BJ (cell line): ENCODE data around the gene TRPC6. TPM values are rescaled to one million over a fixed set of nuclear protein-coding genes. Genes with fewer than 3 reads are reported as not detected.
A peak's percentile ranks its signal among the peaks of the same experiment; 100 is the strongest.
"Not testable (repeated sequence)": the region's sequence is repeated elsewhere in the genome, so short reads cannot be mapped to it uniquely, and the experiment has no call there.

Experiments
- CTCF ChIA-PET: fragments of 350-600 bp; formaldehyde crosslinking; extraction: SDS; loops from one replicate; lab custom pipeline; 2021; ENCODE audit warnings: antibody characterized with exemption, inconsistent platforms; lab: Yijun Ruan, JAX
- POLR2A ChIA-PET: fragments of 300-600 bp; sonication (Branson Sonifier 250); formaldehyde crosslinking; extraction: SDS; loops from one replicate; lab custom pipeline; 2021; ENCODE audit warnings: antibody characterized with exemption; lab: Charles Lee
- DNase-seq: peaks from one replicate; pipeline ENCODE4 v3.0.0-alpha.2; 2011; ENCODE audit warnings: low read depth
- H3K27me3 ChIP-seq: 2 replicates; pipeline ENCODE4 v1.6.0; 2011; ENCODE audit warnings: low read length; ENCODE audit not compliant: control insufficient read depth, insufficient read depth
- H3K36me3 ChIP-seq: 2 replicates; pipeline ENCODE4 v1.5.1; 2011; ENCODE audit warnings: low read length; ENCODE audit not compliant: control insufficient read depth, insufficient read depth
- H3K4me3 ChIP-seq: 2 replicates; pipeline ENCODE4 v1.5.1; 2011; ENCODE audit warnings: low read depth, mild to moderate bottlenecking, control low read depth, low read length
- polyA plus RNA-seq: library from polyadenylated mRNA; depleted of rRNA; stranded (reverse); fragments of >200 nt; gene quantifications from 2 replicates; pipeline ENCODE4 v1.2.3, GENCODE V29; 2011
- TF ChIP-seq, protein P1 (sequence below): IDR thresholded peaks from 2 replicates; pipeline ENCODE4 v1.5.1; 2011; ENCODE audit warnings: low read depth, mild to moderate bottlenecking, control low read depth, inconsistent platforms, low read length, moderate library complexity; ENCODE audit not compliant: insufficient read depth

TRPC6 gene
- polyA plus RNA-seq, 1 experiment, result 5.3 TPM

DNA sequence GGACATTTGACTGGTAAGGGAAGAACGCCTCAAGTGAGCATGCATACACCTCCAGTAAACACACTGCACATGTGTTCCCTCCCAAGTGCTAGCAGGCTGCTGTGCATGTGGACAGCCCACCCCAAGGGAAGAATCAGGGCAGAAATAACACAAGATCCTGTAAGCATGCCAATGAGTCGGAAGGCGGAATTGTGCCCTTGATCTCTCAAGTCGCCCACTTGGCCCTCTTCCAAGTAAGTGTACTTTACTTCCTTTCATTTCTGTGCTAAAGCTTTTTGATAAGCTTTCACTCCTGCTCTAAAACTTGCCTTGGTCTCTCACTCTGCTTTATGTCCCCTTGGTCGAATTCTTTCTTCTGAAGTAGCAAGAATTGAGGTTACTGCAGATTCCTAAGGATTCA lies 139.6 kb downstream of the TRPC6 start:
- no peak for DNase-seq
- ChIA-PET CTCF (no interaction called here), POLR2A (no interaction called here)
- Histone ChIP-seq H3K27me3 (no peaks in the 10 kb centered on the region), H3K4me3 (no peak overlapping the region), H3K36me3 (no peaks in the 10 kb centered on the region)
- TF ChIP-seq, protein P1, sequence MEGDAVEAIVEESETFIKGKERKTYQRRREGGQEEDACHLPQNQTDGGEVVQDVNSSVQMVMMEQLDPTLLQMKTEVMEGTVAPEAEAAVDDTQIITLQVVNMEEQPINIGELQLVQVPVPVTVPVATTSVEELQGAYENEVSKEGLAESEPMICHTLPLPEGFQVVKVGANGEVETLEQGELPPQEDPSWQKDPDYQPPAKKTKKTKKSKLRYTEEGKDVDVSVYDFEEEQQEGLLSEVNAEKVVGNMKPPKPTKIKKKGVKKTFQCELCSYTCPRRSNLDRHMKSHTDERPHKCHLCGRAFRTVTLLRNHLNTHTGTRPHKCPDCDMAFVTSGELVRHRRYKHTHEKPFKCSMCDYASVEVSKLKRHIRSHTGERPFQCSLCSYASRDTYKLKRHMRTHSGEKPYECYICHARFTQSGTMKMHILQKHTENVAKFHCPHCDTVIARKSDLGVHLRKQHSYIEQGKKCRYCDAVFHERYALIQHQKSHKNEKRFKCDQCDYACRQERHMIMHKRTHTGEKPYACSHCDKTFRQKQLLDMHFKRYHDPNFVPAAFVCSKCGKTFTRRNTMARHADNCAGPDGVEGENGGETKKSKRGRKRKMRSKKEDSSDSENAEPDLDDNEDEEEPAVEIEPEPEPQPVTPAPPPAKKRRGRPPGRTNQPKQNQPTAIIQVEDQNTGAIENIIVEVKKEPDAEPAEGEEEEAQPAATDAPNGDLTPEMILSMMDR, result no peak

DNA sequence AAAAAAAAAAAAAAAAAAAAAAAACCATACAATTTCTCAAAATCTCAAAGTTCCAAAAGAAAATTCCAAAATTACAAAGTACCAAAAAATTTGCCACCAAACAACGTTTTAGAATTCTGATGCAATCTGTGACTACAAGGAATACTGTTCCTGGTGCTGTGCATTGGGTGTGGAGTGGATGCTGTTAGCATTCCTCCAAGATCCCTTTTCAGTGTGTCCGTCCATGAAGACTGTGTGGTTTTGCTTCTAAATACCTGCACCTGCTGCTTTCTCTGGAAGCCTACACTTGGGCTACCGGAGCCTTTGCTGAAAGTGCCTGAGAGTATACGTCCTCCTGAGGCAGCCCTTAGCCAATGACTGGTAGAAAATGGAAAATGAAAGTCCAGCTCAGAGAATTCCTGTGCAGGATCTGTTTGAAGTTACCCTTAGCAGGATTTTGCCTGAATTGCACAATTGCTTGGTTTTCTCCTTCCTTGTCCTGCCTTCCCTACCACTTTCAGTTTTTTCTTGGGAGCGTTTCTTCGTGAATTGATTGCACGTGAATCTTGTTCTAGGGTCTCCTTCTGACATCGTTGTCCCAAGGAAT lies 140.8 kb downstream of the TRPC6 start:
- H3K36me3 ChIP-seq, result no peaks in the 10 kb centered on the region
- TF ChIP-seq, protein P1, result no peak

DNA sequence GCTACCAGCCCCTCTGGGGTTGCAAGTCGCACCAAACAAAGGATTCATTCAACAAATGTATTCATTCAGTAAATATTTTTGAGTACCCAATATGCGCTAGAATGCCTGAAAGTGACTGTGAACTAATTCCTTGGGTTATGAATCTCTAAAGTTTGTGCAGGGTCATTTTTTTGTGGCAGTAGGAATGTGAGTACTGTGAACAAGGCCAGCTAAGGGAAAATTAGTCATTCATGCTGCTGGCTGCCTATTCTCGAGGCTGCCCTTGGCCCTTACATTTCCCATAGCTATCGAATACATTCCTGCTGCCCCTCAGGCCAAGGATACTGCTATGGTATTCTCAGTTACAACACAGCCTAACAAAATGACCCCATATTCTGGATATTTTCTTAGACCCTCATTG lies 141.6 kb downstream of the TRPC6 start:
- CTCF ChIA-PET, result interaction anchor here (1.3 kb wide), 2 partner anchors 14 to 405 kb away, joined by 3 read pairs; no protein-coding TSS in a partner anchor
- TF ChIP-seq, protein P1, result no peak
- Histone ChIP-seq H3K27me3 (no peaks in the 10 kb centered on the region), H3K36me3 (no peaks in the 10 kb centered on the region), H3K4me3 (no peak overlapping the region)
- peak; percentile 32 for DNase-seq
- POLR2A ChIA-PET, result no interaction called here

More for the DNA sequence above, 140.8 kb downstream of the TRPC6 start:
- ChIA-PET CTCF (no interaction called here), POLR2A (no interaction called here)
- no peak for DNase-seq
- no peaks in the 10 kb centered on the region for H3K27me3 ChIP-seq
- H3K4me3 ChIP-seq, result no peak overlapping the region

DNA sequence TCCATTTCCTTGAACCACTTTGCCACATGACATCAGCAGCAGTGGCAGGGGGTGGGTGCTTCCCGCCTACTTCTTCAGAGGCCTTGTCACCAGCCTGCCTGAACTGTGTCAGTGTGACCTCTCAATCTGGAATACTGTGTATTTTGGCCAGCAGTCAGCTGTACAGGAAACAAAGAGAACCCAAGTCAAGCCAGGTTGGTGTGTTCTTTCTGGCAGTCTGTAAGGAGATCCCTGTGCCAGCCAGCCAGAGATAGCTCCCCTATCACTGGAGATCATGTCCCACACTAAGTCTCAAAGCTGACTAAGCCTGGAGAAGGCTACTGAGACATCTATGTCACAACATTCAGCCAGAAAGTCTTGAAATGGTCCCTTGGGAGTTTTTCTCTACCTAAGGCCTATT lies 142.1 kb downstream of the TRPC6 start:
- TF ChIP-seq, protein P1, result no peak
- no peaks in the 10 kb centered on the region for H3K27me3 ChIP-seq
- DNase-seq, result no peak
- ChIA-PET CTCF (interaction anchor here (1.3 kb wide), 2 partner anchors 13 to 406 kb away, joined by 3 read pairs; no protein-coding TSS in a partner anchor), POLR2A (no interaction called here)
- H3K36me3 ChIP-seq, result no peaks in the 10 kb centered on the region
- H3K4me3 ChIP-seq, result no peak overlapping the region

DNA sequence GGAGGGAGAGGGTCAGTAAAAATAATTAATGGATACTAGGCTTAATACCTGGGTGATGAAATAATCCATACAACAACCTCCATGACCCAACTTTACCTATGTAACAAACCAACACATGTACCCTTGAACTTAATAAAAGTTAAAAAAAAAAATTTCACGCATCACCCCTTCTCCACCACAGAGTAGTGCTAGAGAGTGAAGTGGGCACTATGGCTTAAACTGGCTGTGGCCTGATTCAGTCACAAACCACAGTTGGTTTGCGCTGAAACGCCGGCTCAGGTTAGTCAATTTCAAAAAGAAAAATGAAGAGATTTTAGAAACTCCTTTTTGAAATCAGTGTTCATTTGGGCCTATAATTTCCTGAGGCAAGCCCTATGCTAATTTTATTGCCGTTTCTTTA lies 144.3 kb downstream of the TRPC6 start:
- CTCF ChIA-PET, result interaction anchor here (0.8 to 1.4 kb wide), 3 partner anchors 9 to 408 kb away, joined by 3 to 4 read pairs (median 4); no protein-coding TSS in a partner anchor
- H3K27me3 ChIP-seq, result no peaks in the 10 kb centered on the region
- TF ChIP-seq, protein P1, result no peak
- DNase-seq, result no peak
- no peak overlapping the region for H3K4me3 ChIP-seq
- H3K36me3 ChIP-seq, result no peaks in the 10 kb centered on the region
- POLR2A ChIA-PET, result no interaction called here

DNA sequence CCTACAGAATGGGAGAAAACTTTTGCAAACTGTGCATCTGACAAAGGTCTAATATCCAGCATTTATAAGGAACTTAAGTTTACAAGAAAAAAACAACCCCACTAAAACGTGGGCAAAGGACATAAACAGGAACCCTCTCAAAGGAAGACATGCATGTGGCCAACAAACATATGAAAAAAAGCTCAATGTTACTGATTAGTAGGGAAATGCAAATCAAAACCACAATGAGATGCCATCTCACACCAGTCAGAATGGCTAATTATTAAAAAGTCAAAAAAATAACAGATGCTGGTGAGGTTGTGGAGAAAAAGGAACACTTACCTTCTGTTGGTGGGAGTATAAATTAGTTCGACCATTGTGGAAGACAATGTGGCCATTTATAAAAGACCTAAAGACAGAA lies 145.1 kb downstream of the TRPC6 start:
- H3K4me3 ChIP-seq, DNase-seq, H3K27me3 ChIP-seq, H3K36me3 ChIP-seq, POLR2A ChIA-PET: not testable (repeated sequence)
- CTCF ChIA-PET, result interaction anchor here (0.9 to 1.4 kb wide), 3 partner anchors 9 to 47 kb away, joined by 3 to 4 read pairs (median 3); no protein-coding TSS in a partner anchor
